HCT116 (cell line): ENCODE data around the gene NONO.
"Not testable (repeated sequence)": the region's sequence is repeated elsewhere in the genome, so short reads cannot be mapped to it uniquely, and the experiment has no call there.

ENCODE experiments used
- CEBPB ChIP-seq: IDR thresholded peaks from 2 replicates; pipeline ENCODE4 v1.6.1; 2012; ENCODE audit warnings: low read depth
- CTCF ChIP-seq, 3 experiments: fragments of 200-600 bp in 1 of 3; sonication (generic) in 1 of 3; IDR thresholded peaks in 2 of 3; conservative IDR thresholded peaks in 1 of 3; 2 replicates each; pipeline ENCODE4 v1.5.1; 2012 to 2017; ENCODE audit warnings: low read depth in 2 of 3, low read length in 2 of 3, antibody characterized with exemption in 1 of 3, borderline replicate concordance in 1 of 3, control low read depth in 1 of 3, mild to moderate bottlenecking in 1 of 3, mixed read lengths in 1 of 3, mixed run types in 1 of 3, moderate library complexity in 1 of 3; ENCODE audit not compliant: insufficient read depth in 1 of 3
- EZH2 ChIP-seq: fragments of 200-600 bp; sonication (generic); IDR thresholded peaks from 2 replicates; pipeline ENCODE4 v1.6.1; 2017; ENCODE audit warnings: antibody characterized with exemption, mixed run types
- FOSL1 ChIP-seq: IDR thresholded peaks from 2 replicates; pipeline ENCODE4 v1.6.1; 2012; ENCODE audit warnings: low read depth
- POLR2A ChIP-seq: IDR thresholded peaks from 2 replicates; pipeline ENCODE4 v1.7.0; 2011; ENCODE audit warnings: borderline replicate concordance; ENCODE audit not compliant: insufficient read depth, insufficient read length; ENCODE audit errors: extremely low read depth
- RAD21 ChIP-seq: IDR thresholded peaks from 2 replicates; pipeline ENCODE4 v1.6.1; 2012; ENCODE audit warnings: low read depth, mild to moderate bottlenecking
- SRF ChIP-seq: IDR thresholded peaks from 2 replicates; pipeline ENCODE4 v1.6.1; 2012; ENCODE audit warnings: low read depth
- YY1 ChIP-seq: IDR thresholded peaks from 2 replicates; pipeline ENCODE4 v1.6.1; 2011; ENCODE audit warnings: low read length, low read depth, moderate library complexity, mild to moderate bottlenecking; ENCODE audit not compliant: insufficient replicate concordance; ENCODE audit errors: extremely low read depth
- ZFX ChIP-seq: fragments of 450-650 bp; IDR thresholded peaks from 2 replicates; pipeline ENCODE4 v1.6.1; 2017

- TF ChIP-seq FOSL1; POLR2A; CTCF (IDR thresholded peaks at IDR 0.05 in 2 of 3, conservative IDR thresholded peaks at IDR 0.05 in 1 of 3; ENCODE audit: borderline replicate concordance in 1 of 3, insufficient read depth in 1 of 3, low read depth in 2 of 3, low read length in 2 of 3); EZH2; ZFX; SRF; RAD21; CEBPB; YY1: not testable (repeated sequence)
Observed at GRCh38 chrX:71281300-71281699, 2.1 kb upstream of the NONO start.
